Measurements from ENCODE around the gene SMAD3.

Gene SMAD3

DNA sequence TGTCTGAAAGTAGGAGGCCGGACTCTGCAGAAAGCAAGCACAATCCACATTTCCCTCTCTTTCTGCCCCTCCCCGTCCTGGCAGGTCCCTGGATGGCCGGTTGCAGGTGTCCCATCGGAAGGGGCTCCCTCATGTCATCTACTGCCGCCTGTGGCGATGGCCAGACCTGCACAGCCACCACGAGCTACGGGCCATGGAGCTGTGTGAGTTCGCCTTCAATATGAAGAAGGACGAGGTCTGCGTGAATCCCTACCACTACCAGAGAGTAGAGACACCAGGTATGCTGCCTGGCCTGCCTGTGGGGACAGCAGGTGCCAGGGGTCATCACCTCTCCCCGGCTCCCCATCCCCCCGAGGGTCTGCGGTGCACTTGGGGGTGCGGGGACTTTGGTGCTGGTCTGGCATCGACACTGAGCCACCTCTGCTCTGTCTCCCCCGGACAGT is 99.4 kb downstream of the SMAD3 start:
- no peak for DNase-seq
- TF ChIP-seq GATA1 (IDR thresholded peaks at IDR 0.05; ENCODE audit: low read depth, low read length): no peak
- TF ChIP-seq POLR2A (IDR thresholded peaks at IDR 0.05; ENCODE audit: low read length): no peak

DNA sequence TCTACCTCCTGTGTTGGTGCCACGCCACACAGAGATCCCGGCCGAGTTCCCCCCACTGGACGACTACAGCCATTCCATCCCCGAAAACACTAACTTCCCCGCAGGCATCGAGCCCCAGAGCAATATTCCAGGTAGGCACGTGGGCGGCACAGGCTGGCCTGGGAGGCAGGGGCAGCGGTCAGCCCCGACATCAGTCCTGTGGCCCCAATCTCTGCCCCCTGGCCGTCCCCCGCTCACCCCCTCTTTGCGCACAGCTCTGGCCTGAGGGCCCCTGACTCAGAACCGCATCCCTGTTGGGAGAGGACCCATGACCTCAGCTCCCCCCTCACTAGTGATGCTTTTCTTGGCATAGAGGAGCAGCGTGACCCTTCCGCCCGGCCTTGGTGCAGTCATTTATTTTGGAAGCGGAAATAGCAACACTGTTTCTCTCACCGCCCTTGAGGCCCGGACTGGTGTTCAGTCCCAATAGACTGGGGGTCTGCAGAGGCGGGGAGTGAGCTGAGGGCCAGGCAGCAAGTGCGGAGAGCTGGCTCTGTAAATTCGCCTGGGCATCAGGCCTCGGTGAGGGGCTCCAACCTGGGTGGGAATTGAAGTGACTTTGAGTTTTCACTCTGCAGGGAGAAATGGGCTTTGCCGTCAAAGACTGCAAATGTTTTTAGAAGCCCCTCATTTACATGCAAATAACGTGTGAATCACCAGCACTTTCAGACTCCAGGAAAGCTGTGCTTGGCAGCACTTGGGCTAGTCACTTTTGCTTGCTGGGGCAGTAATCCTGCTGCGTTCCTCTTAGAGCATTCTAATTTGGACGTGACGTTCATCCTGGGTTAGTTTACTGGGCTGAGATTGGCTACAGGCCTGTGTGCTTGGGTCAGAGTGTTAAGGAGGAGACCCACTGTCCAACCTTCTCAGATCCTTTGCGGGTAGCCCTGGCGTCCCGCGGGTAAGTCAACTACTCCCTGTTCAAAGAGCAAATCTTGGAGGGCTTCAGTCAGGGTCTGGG is 100.2 kb downstream of the SMAD3 start:
- TF ChIP-seq POLR2A (IDR thresholded peaks at IDR 0.05; ENCODE audit: low read length): no peak
- TF ChIP-seq GATA1 (IDR thresholded peaks at IDR 0.05; ENCODE audit: low read depth, low read length): no peak
- no peak for DNase-seq

DNA sequence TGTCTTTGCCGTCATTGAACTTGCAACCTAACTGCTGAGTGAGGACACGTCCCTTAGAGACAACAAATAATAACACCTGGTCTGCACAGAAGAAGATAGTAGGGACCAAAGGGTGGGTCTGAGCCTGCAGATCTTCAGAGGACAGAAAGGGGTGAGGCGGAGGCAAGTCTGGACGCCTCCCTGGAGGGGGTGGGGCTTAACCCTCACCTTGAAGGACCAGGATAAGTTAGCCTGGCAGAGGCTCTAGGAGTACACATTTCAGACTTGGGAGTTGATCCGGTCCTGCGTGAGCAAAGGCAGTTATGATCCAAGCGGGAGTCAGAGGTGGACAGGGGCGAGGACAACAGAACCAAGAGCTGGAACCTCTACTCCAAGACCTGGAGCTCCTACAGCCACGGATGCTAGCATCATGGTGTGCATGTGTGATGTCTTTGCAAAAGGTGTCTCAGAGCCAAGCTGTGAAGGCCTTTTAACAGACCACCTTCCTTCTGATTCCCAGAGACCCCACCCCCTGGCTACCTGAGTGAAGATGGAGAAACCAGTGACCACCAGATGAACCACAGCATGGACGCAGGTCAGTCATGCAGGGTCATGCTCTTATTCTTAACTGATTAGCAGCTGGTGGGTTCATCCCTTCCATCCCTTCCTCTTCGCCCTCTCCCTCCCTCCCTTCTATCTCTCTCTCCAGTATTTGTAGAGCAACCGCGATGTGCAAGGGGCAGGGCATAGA is 101.0 kb downstream of the SMAD3 start:
- peak in 1 of 2 experiments; percentile 6 for DNase-seq
- TF ChIP-seq POLR2A (IDR thresholded peaks at IDR 0.05; ENCODE audit: low read length) (no peak), GATA1 (IDR thresholded peaks at IDR 0.05; ENCODE audit: low read depth, low read length) (no peak)

DNA sequence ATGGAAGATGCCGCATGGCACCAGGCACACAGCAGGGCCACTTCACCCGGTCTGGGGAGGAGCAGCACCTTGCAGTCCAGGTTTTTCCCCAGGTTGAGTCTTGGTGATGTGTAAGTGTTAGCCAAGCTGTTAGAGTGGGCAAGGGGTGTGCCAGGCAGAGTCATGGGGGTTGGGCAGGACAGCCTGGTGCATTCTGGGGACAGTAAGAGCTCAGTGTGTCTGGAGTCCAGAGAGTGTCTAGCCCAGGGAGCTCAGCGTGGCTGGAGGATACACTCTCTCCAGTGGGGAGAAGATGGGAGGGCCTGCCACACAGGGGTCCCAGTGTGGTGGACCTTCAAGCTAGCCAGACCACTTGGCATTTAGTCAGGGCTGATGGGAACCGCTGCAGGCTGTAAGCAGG is 101.7 kb downstream of the SMAD3 start:
- no peak for DNase-seq
- TF ChIP-seq POLR2A (IDR thresholded peaks at IDR 0.05; ENCODE audit: low read length) (no peak), GATA1 (IDR thresholded peaks at IDR 0.05; ENCODE audit: low read depth, low read length) (no peak)

- TF ChIP-seq GATA1 (IDR thresholded peaks at IDR 0.05; ENCODE audit: low read depth, low read length) (no peak), POLR2A (IDR thresholded peaks at IDR 0.05; ENCODE audit: low read length) (no peak)
- DNase-seq: no peak
Observed at GRCh38 chr15:67168694-67169093, 103.3 kb downstream of the SMAD3 start.

DNA sequence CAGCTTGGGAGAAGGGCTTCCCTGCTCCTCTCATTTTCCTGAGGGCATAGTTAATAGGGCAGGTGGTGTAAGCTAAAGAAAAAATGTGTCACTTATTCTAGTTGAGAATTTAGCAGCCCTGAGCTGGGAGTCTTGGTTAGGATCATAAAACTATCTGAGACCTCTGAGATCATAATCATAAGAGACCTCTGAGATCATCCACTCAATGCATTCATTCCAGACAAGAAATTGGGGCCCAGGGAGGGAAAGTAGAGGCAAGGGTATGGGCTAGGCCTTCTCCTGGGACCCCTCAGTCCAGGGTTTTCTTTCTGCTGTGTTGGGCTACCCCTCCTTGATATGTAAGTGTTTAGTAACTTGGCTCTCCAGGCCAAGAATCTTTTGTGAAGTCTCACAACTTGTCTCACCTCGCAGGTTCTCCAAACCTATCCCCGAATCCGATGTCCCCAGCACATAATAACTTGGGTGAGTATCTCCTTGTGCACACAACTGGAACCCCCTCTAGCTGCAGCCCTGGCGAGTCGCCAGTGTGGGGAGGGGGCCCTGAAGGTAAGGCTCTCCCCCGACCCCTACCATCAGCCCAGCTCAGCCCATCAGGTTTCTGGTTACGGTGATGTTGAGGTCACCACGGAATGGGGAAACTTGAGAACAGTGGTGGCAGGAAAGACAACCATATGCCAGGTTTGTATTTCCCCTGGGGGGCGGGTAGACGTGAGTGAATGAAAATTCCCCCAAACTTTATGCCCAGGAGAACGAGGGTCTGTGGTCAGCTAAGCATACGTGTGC is 104.9 kb downstream of the SMAD3 start:
- no peak for TF ChIP-seq GATA1 (IDR thresholded peaks at IDR 0.05; ENCODE audit: low read depth, low read length)
- TF ChIP-seq POLR2A (IDR thresholded peaks at IDR 0.05; ENCODE audit: low read length): no peak
- no peak for DNase-seq

DNA sequence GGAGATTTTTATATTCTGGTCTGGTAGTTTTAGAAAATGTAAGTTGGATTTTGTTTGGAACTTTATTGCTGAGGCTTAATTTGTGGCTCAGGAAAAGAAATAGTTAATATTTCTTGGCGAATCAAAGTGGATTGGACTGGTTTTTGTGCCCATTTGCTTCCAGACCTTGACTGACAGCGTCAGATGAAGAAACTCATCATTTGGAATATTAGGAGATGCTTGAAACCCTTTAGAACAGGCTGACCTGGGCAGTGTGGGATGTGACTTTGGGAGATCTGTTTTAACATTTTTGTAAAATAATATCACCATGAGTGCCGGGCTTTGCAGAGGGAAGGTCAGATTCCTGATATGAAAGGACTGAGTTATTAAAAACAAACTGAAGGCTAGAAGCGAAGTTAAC is 106.1 kb downstream of the SMAD3 start:
- DNase-seq: no peak
- no peak for TF ChIP-seq POLR2A (IDR thresholded peaks at IDR 0.05; ENCODE audit: low read length)
- no peak for TF ChIP-seq GATA1 (IDR thresholded peaks at IDR 0.05; ENCODE audit: low read depth, low read length)

GRCh38 chr15:67172172-67172571 is 106.8 kb downstream of the SMAD3 start:
- TF ChIP-seq GATA1 (IDR thresholded peaks at IDR 0.05; ENCODE audit: low read depth, low read length) (no peak), POLR2A (IDR thresholded peaks at IDR 0.05; ENCODE audit: low read length) (no peak)

GRCh38 chr15:67173005-67173404 is 107.6 kb downstream of the SMAD3 start:
- TF ChIP-seq GATA1 (IDR thresholded peaks at IDR 0.05; ENCODE audit: low read depth, low read length): no peak
- TF ChIP-seq POLR2A (IDR thresholded peaks at IDR 0.05; ENCODE audit: low read length): no peak

More at GRCh38 chr15:67172172-67172571, 106.8 kb downstream of the SMAD3 start:
- DNase-seq: no peak

DNA sequence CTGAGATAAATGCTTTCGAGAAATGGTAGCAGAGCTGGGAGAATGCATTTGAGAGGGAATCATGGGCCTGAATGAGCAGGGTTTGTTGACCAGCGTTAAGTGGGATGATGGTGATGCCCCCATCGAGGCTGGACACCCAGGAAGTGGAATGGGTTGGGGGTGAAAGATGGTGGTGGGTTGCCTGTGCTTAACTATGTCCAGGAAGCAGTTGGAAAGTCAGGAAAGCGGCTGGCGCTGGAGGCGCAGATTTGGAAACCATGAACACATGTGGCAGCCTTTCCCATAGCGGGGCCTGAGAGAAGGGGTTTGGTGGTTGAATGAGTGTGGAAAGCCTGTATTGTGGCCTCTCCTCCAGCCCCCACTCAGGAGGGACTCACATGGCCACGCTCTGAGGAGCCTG is 108.4 kb downstream of the SMAD3 start:
- TF ChIP-seq POLR2A (IDR thresholded peaks at IDR 0.05; ENCODE audit: low read length) (no peak), GATA1 (IDR thresholded peaks at IDR 0.05; ENCODE audit: low read depth, low read length) (no peak)
- no peak for DNase-seq

More at GRCh38 chr15:67173005-67173404, 107.6 kb downstream of the SMAD3 start:
- no peak for DNase-seq

DNA sequence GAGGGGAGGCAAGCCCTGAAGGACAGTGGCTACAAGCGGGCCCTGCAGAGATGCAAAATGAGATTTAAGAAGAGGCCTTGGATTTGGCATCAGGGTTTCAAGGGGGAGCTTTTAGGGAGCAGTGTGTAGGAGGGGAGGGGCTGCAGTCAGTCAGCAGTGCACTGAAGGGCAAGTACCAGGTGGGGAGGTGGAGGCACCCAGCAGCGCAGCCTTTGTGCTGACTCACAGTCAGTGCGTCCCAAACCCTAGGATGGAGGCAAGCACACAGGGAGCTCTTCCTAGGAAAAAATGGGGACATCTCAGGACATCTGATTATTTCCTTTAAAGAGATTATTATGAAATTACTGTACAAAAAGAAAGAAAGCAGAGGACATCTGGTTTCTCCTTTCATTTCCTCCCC is 109.0 kb downstream of the SMAD3 start:
- no peak for DNase-seq
- TF ChIP-seq POLR2A (IDR thresholded peaks at IDR 0.05; ENCODE audit: low read length) (no peak), GATA1 (IDR thresholded peaks at IDR 0.05; ENCODE audit: low read depth, low read length) (no peak)

DNA sequence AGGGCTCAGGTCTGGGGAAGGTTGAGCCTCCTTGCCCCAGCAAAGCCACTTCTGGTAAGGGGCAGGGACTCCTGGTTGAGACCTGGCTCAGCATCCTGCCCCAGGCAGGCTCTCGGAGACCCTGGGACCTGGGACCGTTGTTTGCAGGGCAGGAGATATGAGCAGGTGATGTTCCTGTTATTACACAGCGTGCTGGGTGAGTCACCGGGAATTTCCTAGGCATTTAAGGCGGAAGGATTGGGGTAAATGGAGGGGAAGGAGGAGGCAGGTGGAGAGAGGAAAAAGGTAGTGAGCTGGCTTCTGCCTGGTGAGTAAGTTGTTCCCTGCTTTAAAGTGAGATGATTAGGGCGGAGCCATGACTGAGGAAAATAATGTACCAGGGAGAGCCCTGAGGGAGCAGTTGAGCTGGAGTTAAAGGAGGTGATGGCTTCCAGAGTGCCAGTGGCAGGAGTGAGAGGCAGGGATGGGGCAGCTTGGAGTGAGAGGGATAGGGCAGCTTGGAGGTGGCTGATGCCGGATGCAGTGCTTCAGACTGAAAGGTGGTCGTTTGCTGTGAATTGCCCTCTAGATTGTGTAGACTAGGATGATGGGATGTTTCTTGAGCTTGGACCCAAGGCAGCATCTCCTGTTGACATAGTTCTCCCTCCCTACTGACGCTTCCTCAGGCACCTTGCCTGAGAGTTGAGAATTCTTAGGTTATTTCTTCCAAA is 109.6 kb downstream of the SMAD3 start:
- DNase-seq: no peak
- TF ChIP-seq GATA1 (IDR thresholded peaks at IDR 0.05; ENCODE audit: low read depth, low read length) (no peak), POLR2A (IDR thresholded peaks at IDR 0.05; ENCODE audit: low read length) (no peak)

DNA sequence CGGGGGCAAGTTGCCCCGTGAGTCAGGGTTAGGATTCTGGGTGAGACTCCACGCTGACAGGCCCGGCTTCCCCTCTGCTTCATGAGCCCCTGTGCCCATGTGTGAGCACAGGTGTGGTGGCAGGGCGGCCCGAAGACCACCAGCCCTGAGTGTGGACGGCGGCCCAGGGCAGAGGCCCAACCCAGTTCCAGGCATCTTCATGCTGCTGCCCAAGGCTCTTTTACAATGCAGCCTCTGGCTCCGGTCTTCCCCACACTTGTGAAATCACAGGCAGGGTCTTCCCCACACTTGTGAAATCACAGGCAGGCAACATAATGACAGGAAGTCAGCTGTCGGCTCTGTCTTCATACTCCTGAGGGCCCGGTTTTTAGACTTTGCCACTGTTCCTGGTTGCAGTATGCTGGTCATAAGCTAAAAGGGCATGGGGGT is 110.3 kb downstream of the SMAD3 start:
- no peak for DNase-seq
- TF ChIP-seq GATA1 (IDR thresholded peaks at IDR 0.05; ENCODE audit: low read depth, low read length): no peak

Measured in erythroblast (primary cell).